GM10847 (cell line): ENCODE data around the gene ATM.

Experiments
- POLR2A ChIP-seq: IDR thresholded peaks from 2 replicates; pipeline ENCODE4 v1.6.1; 2011; ENCODE audit not compliant: insufficient read length; ENCODE audit errors: extremely low read depth

The ATM gene

GRCh38 chr11:108239076-108239475 is 16.2 kb downstream of the ATM start:
- no peak for TF ChIP-seq POLR2A

- TF ChIP-seq POLR2A: no peak
Observed at GRCh38 chr11:108241330-108242037, 18.6 kb downstream of the ATM start.

GRCh38 chr11:108242422-108242821 is 19.6 kb downstream of the ATM start:
- no peak for TF ChIP-seq POLR2A

GRCh38 chr11:108246308-108246707 is 23.4 kb downstream of the ATM start:
- TF ChIP-seq POLR2A: no peak

- TF ChIP-seq POLR2A: no peak
Observed at GRCh38 chr11:108246885-108247284, 24.0 kb downstream of the ATM start.

- no peak for TF ChIP-seq POLR2A
Observed at GRCh38 chr11:108253176-108253575, 30.3 kb downstream of the ATM start.

GRCh38 chr11:108269583-108269982 is 46.7 kb downstream of the ATM start:
- TF ChIP-seq POLR2A: no peak

GRCh38 chr11:108278546-108278945 is 55.7 kb downstream of the ATM start:
- TF ChIP-seq POLR2A: no peak

- TF ChIP-seq POLR2A: no peak
Observed at GRCh38 chr11:108278954-108279353, 56.1 kb downstream of the ATM start.

GRCh38 chr11:108286370-108286769 is 63.5 kb downstream of the ATM start:
- no peak for TF ChIP-seq POLR2A

- TF ChIP-seq POLR2A: no peak
Observed at GRCh38 chr11:108286956-108287355, 64.1 kb downstream of the ATM start.

- TF ChIP-seq POLR2A: no peak
Observed at GRCh38 chr11:108289699-108290098, 66.8 kb downstream of the ATM start.

- TF ChIP-seq POLR2A: no peak
Observed at GRCh38 chr11:108293229-108293628, 70.4 kb downstream of the ATM start.

- no peak for TF ChIP-seq POLR2A
Observed at GRCh38 chr11:108302121-108302785, 79.4 kb downstream of the ATM start.

GRCh38 chr11:108307751-108308150 is 84.9 kb downstream of the ATM start:
- no peak for TF ChIP-seq POLR2A

- TF ChIP-seq POLR2A: no peak
Observed at GRCh38 chr11:108313444-108313843, 90.6 kb downstream of the ATM start.

GRCh38 chr11:108316061-108316460 is 93.2 kb downstream of the ATM start:
- no peak for TF ChIP-seq POLR2A
